ENCODE data around the gene RNASEH2C. TPM values are rescaled to one million over a fixed set of nuclear protein-coding genes. Genes with fewer than 3 reads are reported as not detected.

The RNASEH2C gene
- total RNA-seq, 1 experiment from 2014 or later, result 76.4 TPM

DNA sequence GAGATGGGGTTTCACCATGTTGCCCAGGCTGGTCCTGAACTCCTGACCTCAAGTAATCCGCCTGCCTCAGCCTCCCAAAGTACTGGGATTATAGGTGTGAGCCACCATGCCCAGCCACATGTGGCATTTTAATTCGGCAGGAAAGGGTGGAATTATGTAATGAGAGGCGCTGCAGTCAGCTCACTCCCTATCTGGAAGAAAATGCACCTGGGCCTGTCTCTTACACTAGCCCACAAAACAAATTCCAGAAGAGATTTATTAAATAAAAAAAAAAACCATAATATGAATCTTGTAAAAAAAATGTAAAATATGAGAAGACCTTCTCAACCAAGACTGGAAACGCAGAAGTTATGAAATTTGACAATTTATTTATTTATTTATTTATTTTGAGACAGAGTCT is 16.8 kb downstream of the RNASEH2C start:
- H3K27me3 Mint-ChIP-seq (ENCODE audit: insufficient read depth, unreplicated experiment), result peaks cover 5% of the 10 kb centered on the region

GRCh38 chr11:65701686-65702085 is 18.9 kb downstream of the RNASEH2C start:
- DNase-seq, result no peak
- Mint-ChIP-seq H3K4me1 (ENCODE audit: low read depth, unreplicated experiment) (peaks cover under 1% of the 10 kb centered on the region), H3K36me3 (ENCODE audit: insufficient read depth, unreplicated experiment) (peaks cover 5% of the 10 kb centered on the region), H3K4me3 (ENCODE audit: unreplicated experiment) (no peak overlapping the region), H3K9me3 (ENCODE audit: unreplicated experiment) (no peaks in the 10 kb centered on the region), H3K27me3 (ENCODE audit: insufficient read depth, unreplicated experiment) (peaks cover 8% of the 10 kb centered on the region), H3K27ac (ENCODE audit: unreplicated experiment) (no peak overlapping the region)
- ChIA-PET CTCF (no interaction called here), POLR2A (no interaction called here)
- Histone ChIP-seq H3K4me1 (0 out of 2 replicates have a peak, but pooled peaks cover 4% of the 10 kb centered on the region), H3K4me3 (ENCODE audit: low read depth, low read length) (no peak overlapping the region), H3K9me3 (no peaks in the 10 kb centered on the region; the same call in 1 of the 2 replicates), H3K36me3 (ENCODE audit: control insufficient read depth, insufficient read depth, low read length) (no peaks in the 10 kb centered on the region; the same call in 1 of the 2 replicates), H3K27me3 (replicated peaks; ENCODE audit: control insufficient read depth, insufficient read depth, low read length) (no peaks in the 10 kb centered on the region; the same call in 1 of the 2 replicates)
- TF ChIP-seq, protein P1, sequence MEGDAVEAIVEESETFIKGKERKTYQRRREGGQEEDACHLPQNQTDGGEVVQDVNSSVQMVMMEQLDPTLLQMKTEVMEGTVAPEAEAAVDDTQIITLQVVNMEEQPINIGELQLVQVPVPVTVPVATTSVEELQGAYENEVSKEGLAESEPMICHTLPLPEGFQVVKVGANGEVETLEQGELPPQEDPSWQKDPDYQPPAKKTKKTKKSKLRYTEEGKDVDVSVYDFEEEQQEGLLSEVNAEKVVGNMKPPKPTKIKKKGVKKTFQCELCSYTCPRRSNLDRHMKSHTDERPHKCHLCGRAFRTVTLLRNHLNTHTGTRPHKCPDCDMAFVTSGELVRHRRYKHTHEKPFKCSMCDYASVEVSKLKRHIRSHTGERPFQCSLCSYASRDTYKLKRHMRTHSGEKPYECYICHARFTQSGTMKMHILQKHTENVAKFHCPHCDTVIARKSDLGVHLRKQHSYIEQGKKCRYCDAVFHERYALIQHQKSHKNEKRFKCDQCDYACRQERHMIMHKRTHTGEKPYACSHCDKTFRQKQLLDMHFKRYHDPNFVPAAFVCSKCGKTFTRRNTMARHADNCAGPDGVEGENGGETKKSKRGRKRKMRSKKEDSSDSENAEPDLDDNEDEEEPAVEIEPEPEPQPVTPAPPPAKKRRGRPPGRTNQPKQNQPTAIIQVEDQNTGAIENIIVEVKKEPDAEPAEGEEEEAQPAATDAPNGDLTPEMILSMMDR (IDR thresholded peaks at IDR 0.05; ENCODE audit: insufficient read depth in 1 of 2, low read depth in 1 of 2, low read length in 1 of 2, severe bottlenecking in 1 of 2, unreplicated experiment in 1 of 2), result no peak
- BruUV-seq (replicated peaks), result no TSS peak
- intact Hi-C loops (cut with micrococcal nuclease; ENCODE audit: unreplicated experiment), result loop anchor here (2.0 kb wide), 1 partner anchor 39 kb away; the partner anchor contains the start of gene RELA

More for the DNA sequence above, 16.8 kb downstream of the RNASEH2C start:
- H3K4me1 Mint-ChIP-seq (ENCODE audit: low read depth, unreplicated experiment), result peaks cover 6% of the 10 kb centered on the region
- Histone ChIP-seq H3K36me3 (ENCODE audit: control insufficient read depth, insufficient read depth, low read length) (no peaks in the 10 kb centered on the region; the same call in 1 of the 2 replicates), H3K4me1 (0 out of 2 replicates have a peak, but pooled peaks cover 4% of the 10 kb centered on the region), H3K9me3 (no peaks in the 10 kb centered on the region; the same call in 1 of the 2 replicates), H3K4me3 (ENCODE audit: low read depth, low read length) (no peak overlapping the region), H3K27me3 (replicated peaks; ENCODE audit: control insufficient read depth, insufficient read depth, low read length) (no peaks in the 10 kb centered on the region; the same call in 1 of the 2 replicates)
- POLR2A ChIA-PET, result no interaction called here
- H3K36me3 Mint-ChIP-seq (ENCODE audit: insufficient read depth, unreplicated experiment), result no peaks in the 10 kb centered on the region
- BruUV-seq (replicated peaks), result no TSS peak
- intact Hi-C loops (cut with micrococcal nuclease; ENCODE audit: unreplicated experiment), result no loop called here
- no peak for DNase-seq
- H3K27ac Mint-ChIP-seq (ENCODE audit: unreplicated experiment), result no peak overlapping the region
- TF ChIP-seq, protein P1 (IDR thresholded peaks at IDR 0.05; ENCODE audit: insufficient read depth in 1 of 2, low read depth in 1 of 2, low read length in 1 of 2, severe bottlenecking in 1 of 2, unreplicated experiment in 1 of 2), result no peak
- CTCF ChIA-PET, result interaction anchor here (0.6 to 1.0 kb wide), 2 partner anchors 14 to 185 kb away, joined by 3 to 5 read pairs; partner anchors contain the start of gene FIBP
- no peaks in the 10 kb centered on the region for H3K9me3 Mint-ChIP-seq (ENCODE audit: unreplicated experiment)
- no peak overlapping the region for H3K4me3 Mint-ChIP-seq (ENCODE audit: unreplicated experiment)

DNA sequence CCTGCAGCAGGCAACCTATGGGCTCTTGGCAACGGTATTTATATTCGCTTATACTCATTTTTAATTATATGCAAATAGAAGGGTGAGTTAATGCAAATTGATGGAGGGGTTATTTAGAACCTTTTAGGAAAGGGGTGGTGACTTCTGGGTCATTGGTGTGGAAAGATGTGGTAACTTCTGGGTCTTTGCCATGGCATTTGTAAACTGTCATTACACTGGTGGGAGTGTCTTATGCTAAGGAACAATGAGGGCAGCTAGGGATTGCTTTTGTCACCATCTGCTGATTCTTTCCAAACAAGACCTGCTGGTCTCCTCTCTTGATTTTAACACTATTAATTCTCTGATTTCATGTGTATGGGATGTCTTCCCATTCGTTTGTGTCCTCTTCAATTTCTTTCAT is 20.2 kb downstream of the RNASEH2C start:
- ChIA-PET POLR2A (no interaction called here), CTCF (interaction anchor here (0.6 to 0.7 kb wide), 2 partner anchors 27 to 188 kb away, joined by 3 read pairs; partner anchors contain the start of gene FIBP)
- no peaks in the 10 kb centered on the region for H3K9me3 Mint-ChIP-seq (ENCODE audit: unreplicated experiment)
- H3K27me3 ChIP-seq (replicated peaks; ENCODE audit: control insufficient read depth, insufficient read depth, low read length), result no peaks in the 10 kb centered on the region; the same call in 1 of the 2 replicates
- H3K36me3 Mint-ChIP-seq (ENCODE audit: insufficient read depth, unreplicated experiment), result peaks cover 5% of the 10 kb centered on the region
- H3K4me1 ChIP-seq, result no peaks in the 10 kb centered on the region
- no peak for DNase-seq
- no peaks in the 10 kb centered on the region; the same call in 1 of the 2 replicates for H3K36me3 ChIP-seq (ENCODE audit: control insufficient read depth, insufficient read depth, low read length)
- intact Hi-C loops (cut with micrococcal nuclease; ENCODE audit: unreplicated experiment), result loop anchor here (2.0 kb wide), 1 partner anchor 38 kb away; the partner anchor contains the start of gene RELA
- H3K4me3 Mint-ChIP-seq (ENCODE audit: unreplicated experiment), result no peak overlapping the region
- TF ChIP-seq, protein P1 (IDR thresholded peaks at IDR 0.05; ENCODE audit: insufficient read depth in 1 of 2, low read depth in 1 of 2, low read length in 1 of 2, severe bottlenecking in 1 of 2, unreplicated experiment in 1 of 2), result no peak
- no peak overlapping the region for H3K4me3 ChIP-seq (ENCODE audit: low read depth, low read length)
- H3K27ac Mint-ChIP-seq (ENCODE audit: unreplicated experiment), result no peak overlapping the region
- H3K4me1 Mint-ChIP-seq (ENCODE audit: low read depth, unreplicated experiment), result no peaks in the 10 kb centered on the region
- H3K9me3 ChIP-seq, result no peaks in the 10 kb centered on the region; the same call in 1 of the 2 replicates
- no TSS peak for BruUV-seq (replicated peaks)
- peaks cover 8% of the 10 kb centered on the region for H3K27me3 Mint-ChIP-seq (ENCODE audit: insufficient read depth, unreplicated experiment)
